HepG2 (cell line): ENCODE measurements around the gene ATAD3A. TPM values are rescaled to one million over a fixed set of nuclear protein-coding genes. Genes with fewer than 3 reads are reported as not detected.
A peak's percentile ranks its signal among the peaks of the same experiment; 100 is the strongest.

ENCODE experiments used
- ATAC-seq: fragments of 200-7000 bp; cut with Tn5 transposase; 3 replicates; pipeline ENCODE4 v1.9.1; 2020; ENCODE audit warnings: mild to moderate bottlenecking, moderate library complexity
- BruUV-seq: library from RNA; stranded (reverse); fragments of 400-500 nt; replicated peaks from 2 replicates; lab custom pipeline; 2021; lab: Mats Ljungman, UMichigan
- CTCF ChIA-PET: fragments of 300-600 bp; formaldehyde crosslinking; extraction: SDS; loops from one replicate; lab custom pipeline; 2021; ENCODE audit warnings: low total read pairs, inconsistent platforms, low intra/inter-chr PET ratio; lab: Yijun Ruan, JAX
- POLR2A ChIA-PET: fragments of 350-600 bp; sonication (Branson Sonifier 250); formaldehyde crosslinking; loops from one replicate; lab custom pipeline; 2020; ENCODE audit warnings: antibody characterized with exemption, inconsistent platforms; lab: Yijun Ruan, JAX
- DNase-seq: peaks from one replicate; pipeline ENCODE4 v3.0.0-alpha.2; 2015; ENCODE audit warnings: low spot score
- FAIRE-seq: peaks from 3 replicates; lab custom pipeline; 2011; peaks lifted over from hg19 to GRCh38; lab: Jason Lieb, UNC
- H2AFZ ChIP-seq: one replicate; pipeline ENCODE4 v1.6.1; 2011; ENCODE audit warnings: low read length, inconsistent platforms
- H3K27ac ChIP-seq: fragments of 300-600 bp; 3 replicates; pipeline ENCODE4 v1.8.0; 2011; ENCODE audit warnings: mixed run types, mild to moderate bottlenecking, mixed read lengths, low read length, inconsistent platforms; ENCODE audit not compliant: insufficient read depth; ENCODE audit errors: extremely low read length
- H3K27me3 ChIP-seq, 2 experiments: fragments of 200-600 bp in 1 of 2; 2 replicates in 1 of 2; 3 replicates in 1 of 2; pipeline versions ENCODE4 v1.6.0 to v1.8.0; 2011; ENCODE audit warnings: low read length in 2 of 2, mild to moderate bottlenecking in 2 of 2, moderate library complexity in 2 of 2, inconsistent platforms in 1 of 2; ENCODE audit not compliant: insufficient read depth in 2 of 2, control insufficient read depth in 1 of 2
- H3K36me3 ChIP-seq, 2 experiments: fragments of 200-600 bp in 1 of 2; replicated peaks in 1 of 2; 2 replicates in 1 of 2; 3 replicates in 1 of 2; pipeline versions ENCODE4 v1.5.1 to v1.8.0; 2011; ENCODE audit warnings: low read length in 2 of 2, inconsistent platforms in 1 of 2; ENCODE audit not compliant: insufficient read depth in 2 of 2, control insufficient read depth in 1 of 2
- H3K4me1 ChIP-seq: 2 replicates; pipeline ENCODE4 v1.5.1; 2012; ENCODE audit warnings: low read length, inconsistent platforms; ENCODE audit not compliant: insufficient read depth
- H3K4me2 ChIP-seq: 2 replicates; pipeline ENCODE4 v1.6.0; 2011; ENCODE audit warnings: low read depth, low read length, inconsistent platforms
- H3K4me3 ChIP-seq, 3 experiments: fragments of 200-600 bp in 1 of 3; sonication (generic), shearing (Covaris generic) in 1 of 3; replicated peaks in 1 of 3; 2 replicates each; pipeline ENCODE4 v1.5.1; 2011 to 2016; ENCODE audit warnings: low read length in 3 of 3, inconsistent platforms in 2 of 3, low read depth in 2 of 3, mild to moderate bottlenecking in 2 of 3, control low read depth in 1 of 3, mixed read lengths in 1 of 3; ENCODE audit not compliant: insufficient read depth in 1 of 3
- H3K79me2 ChIP-seq: one replicate; pipeline ENCODE4 v1.6.1; 2011; ENCODE audit warnings: low read length, inconsistent platforms; ENCODE audit not compliant: insufficient read depth
- H3K9ac ChIP-seq: 2 replicates; pipeline ENCODE4 v1.6.0; 2011; ENCODE audit warnings: mild to moderate bottlenecking, low read depth, low read length, inconsistent platforms; ENCODE audit not compliant: insufficient read depth
- H3K9me3 ChIP-seq: 2 replicates; pipeline ENCODE4 v1.5.1; 2012; ENCODE audit warnings: mild to moderate bottlenecking, low read length
- H4K20me1 ChIP-seq: 2 replicates; pipeline ENCODE4 v1.6.0; 2011; ENCODE audit warnings: inconsistent platforms, mild to moderate bottlenecking, low read length, moderate library complexity; ENCODE audit not compliant: insufficient read depth
- AGO2 ChIP-seq: fragments of 200-400 bp; formaldehyde crosslinking; optimal IDR thresholded peaks from 2 replicates; pipeline ENCODE3; 2017; ENCODE audit warnings: mild to moderate bottlenecking, low read depth, low read length, moderate library complexity
- KMT2B ChIP-seq: IDR thresholded peaks from 2 replicates; pipeline ENCODE4 v1.6.1; 2016; ENCODE audit warnings: missing genetic modification reagents, missing compliant biosample characterization
- THAP11 ChIP-seq: IDR thresholded peaks from 2 replicates; pipeline ENCODE4 v1.6.1; 2016; ENCODE audit warnings: missing biosample characterization, missing genetic modification reagents
- ZNF12 ChIP-seq: sonication (generic); formaldehyde crosslinking; IDR thresholded peaks from 2 replicates; pipeline ENCODE4 v1.5.0; 2020; ENCODE audit warnings: missing genetic modification reagents
- WGBS: methylation state at CpG from one replicate; pipeline ENCODE4 v1.1.6; 2017; ENCODE audit warnings: low lambda C conversion rate; 5-methylcytosine and 5-hydroxymethylcytosine counted together
- in situ Hi-C: cut with HindIII; loops from 2 replicates; pipeline ENCODE4 v1.10.0; 2017; ENCODE audit warnings: low pct_unique_long_range_greater_than_20kb; ENCODE audit not compliant: extremely low pct_ligation_motif_present
- intact Hi-C: fragments of 100-400 bp; cut with micrococcal nuclease; formaldehyde crosslinking; loops from one replicate; pipeline ENCODE4 v1.10.0; 2022; ENCODE audit not compliant: unreplicated experiment
- polyA plus RNA-seq, 8 experiments: library from polyadenylated mRNA; depleted of rRNA in 3 of 8; stranded (reverse) in 7 of 8; unstranded in 1 of 8; fragments of >200 nt; fragmentation: Illumina TruSeq in 4 of 8; extraction: Trizol in 4 of 8; gene quantifications; 2 replicates each; pipeline versions ENCODE4 v1.2.1 to v1.2.3, GENCODE V29; 2011 to 2016; ENCODE audit warnings: low read depth in 4 of 8, missing spikeins in 1 of 8, mixed read lengths in 1 of 8; ENCODE audit not compliant: insufficient read depth in 1 of 8
- total RNA-seq, 5 experiments: library from RNA; depleted of rRNA; stranded (reverse); fragments of >200 nt; fragmentation: Illumina TruSeq; extraction: Trizol; gene quantifications; 2 replicates each; pipeline ENCODE4 v1.2.3, GENCODE V29; 2016; ENCODE audit warnings: low read depth in 1 of 5
- TF ChIP-seq, protein P1 (sequence below): sonication (generic); formaldehyde crosslinking; IDR thresholded peaks from 2 replicates; pipeline ENCODE4 v1.4.0; 2020; ENCODE audit warnings: missing genetic modification reagents
- TF ChIP-seq, protein P2 (sequence below): sonication (generic); formaldehyde crosslinking; IDR thresholded peaks from 2 replicates; pipeline ENCODE4 v1.4.0; 2020; ENCODE audit warnings: missing genetic modification reagents, borderline replicate concordance

Gene ATAD3A
- total and polyA plus RNA-seq, 2 of the 13 experiments (the other 11 are each of a cell fraction or from before 2014, with no cell fraction given): 10.6 to 49.0 TPM

DNA sequence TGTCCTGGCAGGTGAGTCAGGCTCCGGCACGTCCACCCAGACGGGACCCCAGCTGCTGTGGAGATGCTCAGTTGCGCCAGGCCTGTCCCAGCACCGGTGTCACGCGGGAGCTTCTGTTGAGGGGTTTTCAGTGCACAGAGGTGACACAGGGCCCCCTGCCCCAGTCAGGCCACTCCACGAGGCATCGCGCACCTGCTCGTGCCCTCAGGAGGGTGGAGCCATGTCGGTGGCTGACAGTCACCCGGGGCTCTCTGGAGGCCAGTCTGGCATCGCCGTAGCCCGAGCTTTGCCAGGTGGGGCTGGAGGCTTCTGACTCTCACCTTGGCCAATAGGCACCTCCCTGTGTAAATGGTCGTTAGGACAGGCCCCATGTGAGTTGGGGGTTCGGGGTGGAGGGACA, 17.4 kb downstream of the ATAD3A start:
- Histone ChIP-seq H3K27ac (no peak overlapping the region), H3K79me2 (no peaks in the 10 kb centered on the region), H3K27me3 (no peaks in the 10 kb centered on the region), H2AFZ (no peak overlapping the region)
- intact Hi-C loops: no loop called here
- in situ Hi-C loops: no loop called here
- ChIA-PET CTCF (no interaction called here), POLR2A (no interaction called here)
- FAIRE-seq (no peak), DNase-seq (no peak)
- TF ChIP-seq AGO2: peak; percentile 40
- TF ChIP-seq, protein P1, sequence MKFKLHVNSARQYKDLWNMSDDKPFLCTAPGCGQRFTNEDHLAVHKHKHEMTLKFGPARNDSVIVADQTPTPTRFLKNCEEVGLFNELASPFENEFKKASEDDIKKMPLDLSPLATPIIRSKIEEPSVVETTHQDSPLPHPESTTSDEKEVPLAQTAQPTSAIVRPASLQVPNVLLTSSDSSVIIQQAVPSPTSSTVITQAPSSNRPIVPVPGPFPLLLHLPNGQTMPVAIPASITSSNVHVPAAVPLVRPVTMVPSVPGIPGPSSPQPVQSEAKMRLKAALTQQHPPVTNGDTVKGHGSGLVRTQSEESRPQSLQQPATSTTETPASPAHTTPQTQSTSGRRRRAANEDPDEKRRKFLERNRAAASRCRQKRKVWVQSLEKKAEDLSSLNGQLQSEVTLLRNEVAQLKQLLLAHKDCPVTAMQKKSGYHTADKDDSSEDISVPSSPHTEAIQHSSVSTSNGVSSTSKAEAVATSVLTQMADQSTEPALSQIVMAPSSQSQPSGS (CRISPR knock-in tag): no peak
- TF ChIP-seq, all 625 proteins: peak for 1
- ATAC-seq: no peak
- WGBS: no CpG with 5 or more reads among the region's 18 CpGs
- no peaks in the 10 kb centered on the region for H3K4me1 ChIP-seq
- no peak overlapping the region for H3K4me3 ChIP-seq
- H3K9ac ChIP-seq: no peak overlapping the region
- no TSS peak for BruUV-seq
- no peak overlapping the region for H3K4me2 ChIP-seq
- peaks cover 14 to 24% of the 10 kb centered on the region in 2 experiments; a peak in 4 of 5 replicates for H3K36me3 ChIP-seq
- H4K20me1 ChIP-seq: no peaks in the 10 kb centered on the region
- H3K9me3 ChIP-seq: no peaks in the 10 kb centered on the region

DNA sequence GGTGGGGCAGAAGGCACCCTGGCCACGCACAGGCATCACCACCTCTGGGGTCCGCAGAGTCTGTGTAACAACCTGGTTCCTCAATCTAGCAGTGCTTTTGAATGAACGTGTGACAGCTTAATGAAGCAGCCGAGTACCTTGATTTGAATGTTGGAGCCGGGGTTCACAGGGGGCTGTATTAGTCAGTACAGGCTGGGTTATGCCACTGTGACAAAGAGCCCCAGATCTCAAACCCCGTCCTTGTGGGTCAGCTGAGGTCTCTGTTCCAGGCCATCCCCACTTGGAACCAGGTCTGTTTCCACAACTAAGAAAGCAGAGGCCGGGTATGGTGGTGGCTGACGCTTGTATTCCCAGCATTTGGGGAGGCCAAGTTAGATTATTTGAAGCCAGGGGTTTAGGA, 18.0 kb downstream of the ATAD3A start:
- H3K4me2 ChIP-seq: no peak overlapping the region
- no peak overlapping the region for H3K9ac ChIP-seq
- DNase-seq: no peak
- WGBS: 97% methylated on average over 3 of the region's 8 CpGs
- no peaks in the 10 kb centered on the region for H3K4me1 ChIP-seq
- no peak overlapping the region for H3K27ac ChIP-seq
- CTCF ChIA-PET: no interaction called here
- in situ Hi-C loops (no loop called here), intact Hi-C loops (no loop called here)
- BruUV-seq: no TSS peak
- FAIRE-seq: no peak
- no peaks in the 10 kb centered on the region for H3K79me2 ChIP-seq
- H2AFZ ChIP-seq: no peak overlapping the region
- no peak for TF ChIP-seq KMT2B (CRISPR knock-in tag)
- TF ChIP-seq, protein P2, sequence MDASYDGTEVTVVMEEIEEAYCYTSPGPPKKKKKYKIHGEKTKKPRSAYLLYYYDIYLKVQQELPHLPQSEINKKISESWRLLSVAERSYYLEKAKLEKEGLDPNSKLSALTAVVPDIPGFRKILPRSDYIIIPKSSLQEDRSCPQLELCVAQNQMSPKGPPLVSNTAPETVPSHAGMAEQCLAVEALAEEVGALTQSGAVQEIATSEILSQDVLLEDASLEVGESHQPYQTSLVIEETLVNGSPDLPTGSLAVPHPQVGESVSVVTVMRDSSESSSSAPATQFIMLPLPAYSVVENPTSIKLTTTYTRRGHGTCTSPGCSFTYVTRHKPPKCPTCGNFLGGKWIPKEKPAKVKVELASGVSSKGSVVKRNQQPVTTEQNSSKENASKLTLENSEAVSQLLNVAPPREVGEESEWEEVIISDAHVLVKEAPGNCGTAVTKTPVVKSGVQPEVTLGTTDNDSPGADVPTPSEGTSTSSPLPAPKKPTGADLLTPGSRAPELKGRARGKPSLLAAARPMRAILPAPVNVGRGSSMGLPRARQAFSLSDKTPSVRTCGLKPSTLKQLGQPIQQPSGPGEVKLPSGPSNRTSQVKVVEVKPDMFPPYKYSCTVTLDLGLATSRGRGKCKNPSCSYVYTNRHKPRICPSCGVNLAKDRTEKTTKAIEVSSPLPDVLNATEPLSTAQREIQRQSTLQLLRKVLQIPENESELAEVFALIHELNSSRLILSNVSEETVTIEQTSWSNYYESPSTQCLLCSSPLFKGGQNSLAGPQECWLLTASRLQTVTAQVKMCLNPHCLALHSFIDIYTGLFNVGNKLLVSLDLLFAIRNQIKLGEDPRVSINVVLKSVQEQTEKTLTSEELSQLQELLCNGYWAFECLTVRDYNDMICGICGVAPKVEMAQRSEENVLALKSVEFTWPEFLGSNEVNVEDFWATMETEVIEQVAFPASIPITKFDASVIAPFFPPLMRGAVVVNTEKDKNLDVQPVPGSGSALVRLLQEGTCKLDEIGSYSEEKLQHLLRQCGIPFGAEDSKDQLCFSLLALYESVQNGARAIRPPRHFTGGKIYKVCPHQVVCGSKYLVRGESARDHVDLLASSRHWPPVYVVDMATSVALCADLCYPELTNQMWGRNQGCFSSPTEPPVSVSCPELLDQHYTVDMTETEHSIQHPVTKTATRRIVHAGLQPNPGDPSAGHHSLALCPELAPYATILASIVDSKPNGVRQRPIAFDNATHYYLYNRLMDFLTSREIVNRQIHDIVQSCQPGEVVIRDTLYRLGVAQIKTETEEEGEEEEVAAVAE (CRISPR knock-in tag): no peak
- TF ChIP-seq ZNF12 (CRISPR knock-in tag): peak; percentile 94
- no peak for TF ChIP-seq THAP11
- H4K20me1 ChIP-seq: no peaks in the 10 kb centered on the region
- no peaks in the 10 kb centered on the region for H3K9me3 ChIP-seq
- POLR2A ChIA-PET: no interaction called here
- H3K36me3 ChIP-seq: peaks cover 14 to 24% of the 10 kb centered on the region in 2 experiments; a peak in 4 of 5 replicates
- H3K27me3 ChIP-seq: no peaks in the 10 kb centered on the region
- ATAC-seq: no peak
- H3K4me3 ChIP-seq: no peak overlapping the region
